ENCODE data around the gene HM13.

The HM13 gene

DNA sequence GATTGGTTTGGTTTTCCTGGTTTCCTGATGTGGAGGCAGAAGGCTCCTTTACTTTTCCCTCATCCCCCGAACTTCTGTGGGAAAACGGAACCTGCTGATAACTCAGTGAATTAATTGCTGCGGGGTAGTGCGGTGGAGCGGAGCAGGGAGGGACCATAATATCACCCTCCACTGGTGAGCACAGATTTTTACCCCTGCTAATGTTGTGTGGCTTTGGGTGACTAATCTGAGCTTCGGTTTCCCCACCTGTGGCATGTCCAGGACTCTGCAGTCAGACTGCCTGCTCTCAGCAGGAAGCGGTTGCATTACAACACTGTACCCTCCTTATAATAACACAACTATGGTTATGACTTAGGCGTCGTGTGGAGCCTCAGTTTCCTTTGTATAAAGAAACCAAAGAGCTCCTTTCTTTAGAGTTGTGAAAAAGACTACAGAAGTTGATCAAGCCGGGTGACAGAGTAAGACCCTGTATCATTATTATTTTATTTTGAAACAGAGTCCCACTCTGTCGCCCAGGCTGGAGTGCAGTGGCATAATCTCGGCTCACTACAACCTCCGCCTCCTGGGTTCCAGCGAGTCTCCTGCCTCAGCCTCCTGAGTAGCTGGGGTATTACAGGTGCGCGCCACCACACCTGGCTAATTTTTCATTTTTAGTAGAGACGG, 88.7 kb downstream of the HM13 start:
- TF ChIP-seq TAF1 (IDR thresholded peaks at IDR 0.05; ENCODE audit: low read depth) (no peak), ZBTB7A (IDR thresholded peaks at IDR 0.05; ENCODE audit: low read depth) (peak; percentile 59; the same call in 1 of the 2 replicates), EGR1 (IDR thresholded peaks at IDR 0.05) (no peak), EP300 (IDR thresholded peaks at IDR 0.05; ENCODE audit: borderline replicate concordance) (peak; percentile 83), TCF12 (IDR thresholded peaks at IDR 0.05; ENCODE audit: low read depth) (peak; percentile 88), NFIC (IDR thresholded peaks at IDR 0.05) (peak; percentile 41; the same call in 1 of the 2 replicates), TEAD4 (IDR thresholded peaks at IDR 0.05) (peak; percentile 69), FOXM1 (IDR thresholded peaks at IDR 0.05; ENCODE audit: borderline replicate concordance, low read depth) (peak; percentile 42; the same call in 1 of the 2 replicates), CEBPB (IDR thresholded peaks at IDR 0.05) (peak; percentile 90), YY1 (IDR thresholded peaks at IDR 0.05; ENCODE audit: low read depth) (no peak), CREB1 (IDR thresholded peaks at IDR 0.05; ENCODE audit: low read depth) (no peak), RAD21 (IDR thresholded peaks at IDR 0.05; ENCODE audit: low read depth) (peak; percentile 19; the same call in 1 of the 2 replicates)
- TF ChIP-seq, protein P1, sequence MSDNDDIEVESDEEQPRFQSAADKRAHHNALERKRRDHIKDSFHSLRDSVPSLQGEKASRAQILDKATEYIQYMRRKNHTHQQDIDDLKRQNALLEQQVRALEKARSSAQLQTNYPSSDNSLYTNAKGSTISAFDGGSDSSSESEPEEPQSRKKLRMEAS (IDR thresholded peaks at IDR 0.05): peak; percentile 55; the same call in 1 of the 2 replicates
- TF ChIP-seq, protein P2, sequence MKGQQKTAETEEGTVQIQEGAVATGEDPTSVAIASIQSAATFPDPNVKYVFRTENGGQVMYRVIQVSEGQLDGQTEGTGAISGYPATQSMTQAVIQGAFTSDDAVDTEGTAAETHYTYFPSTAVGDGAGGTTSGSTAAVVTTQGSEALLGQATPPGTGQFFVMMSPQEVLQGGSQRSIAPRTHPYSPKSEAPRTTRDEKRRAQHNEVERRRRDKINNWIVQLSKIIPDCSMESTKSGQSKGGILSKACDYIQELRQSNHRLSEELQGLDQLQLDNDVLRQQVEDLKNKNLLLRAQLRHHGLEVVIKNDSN (IDR thresholded peaks at IDR 0.05): 0 out of 2 replicates have a peak, but pooled peaks have one; percentile 19

DNA sequence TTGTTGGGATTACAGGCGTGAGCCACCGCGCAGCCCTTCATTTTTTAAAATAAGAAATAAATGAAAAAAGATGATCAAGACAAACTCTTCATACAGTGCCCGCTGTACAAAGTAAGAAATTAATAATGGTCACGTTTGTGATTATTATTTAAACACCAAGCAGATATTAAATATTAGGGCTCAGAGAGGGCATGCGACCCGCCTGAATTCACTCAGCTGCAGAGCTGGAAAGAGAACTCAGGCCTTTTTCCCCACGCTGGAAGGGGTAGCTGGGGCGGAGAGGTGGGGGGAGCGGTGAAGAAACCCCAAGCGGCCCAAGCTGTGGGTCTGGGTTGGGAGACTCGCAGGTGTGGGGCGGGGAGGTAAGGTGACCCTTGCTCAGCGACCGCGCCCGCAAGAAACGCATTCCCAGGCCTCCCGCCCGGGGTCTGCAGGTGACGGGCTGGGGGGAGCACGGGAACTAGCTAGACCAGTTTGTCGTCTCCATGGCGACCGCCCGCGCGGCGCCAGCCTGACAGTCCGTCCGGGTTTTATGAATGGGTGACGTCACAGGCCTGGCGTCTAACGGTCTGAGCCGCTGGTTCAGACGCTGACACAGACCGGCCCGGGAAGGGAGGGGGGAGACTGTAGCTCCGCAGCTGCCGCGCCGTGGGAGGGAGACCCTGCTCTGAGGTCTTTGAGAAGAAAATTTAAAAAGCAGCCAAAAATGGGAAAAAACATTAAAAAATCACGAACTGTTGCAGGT, 89.8 kb downstream of the HM13 start:
- peak; percentile 63; the same call in 1 of the 2 replicates for TF ChIP-seq YY1 (IDR thresholded peaks at IDR 0.05; ENCODE audit: low read depth)
- no peak; the same call in 1 of the 2 replicates for TF ChIP-seq RAD21 (IDR thresholded peaks at IDR 0.05; ENCODE audit: low read depth)
- peak; percentile 88 for TF ChIP-seq FOXM1 (IDR thresholded peaks at IDR 0.05; ENCODE audit: borderline replicate concordance, low read depth)
- TF ChIP-seq TAF1 (IDR thresholded peaks at IDR 0.05; ENCODE audit: low read depth): no peak
- peak; percentile 81 for TF ChIP-seq CREB1 (IDR thresholded peaks at IDR 0.05; ENCODE audit: low read depth)
- peak; percentile 99 for TF ChIP-seq ZBTB7A (IDR thresholded peaks at IDR 0.05; ENCODE audit: low read depth)
- TF ChIP-seq, protein P3, sequence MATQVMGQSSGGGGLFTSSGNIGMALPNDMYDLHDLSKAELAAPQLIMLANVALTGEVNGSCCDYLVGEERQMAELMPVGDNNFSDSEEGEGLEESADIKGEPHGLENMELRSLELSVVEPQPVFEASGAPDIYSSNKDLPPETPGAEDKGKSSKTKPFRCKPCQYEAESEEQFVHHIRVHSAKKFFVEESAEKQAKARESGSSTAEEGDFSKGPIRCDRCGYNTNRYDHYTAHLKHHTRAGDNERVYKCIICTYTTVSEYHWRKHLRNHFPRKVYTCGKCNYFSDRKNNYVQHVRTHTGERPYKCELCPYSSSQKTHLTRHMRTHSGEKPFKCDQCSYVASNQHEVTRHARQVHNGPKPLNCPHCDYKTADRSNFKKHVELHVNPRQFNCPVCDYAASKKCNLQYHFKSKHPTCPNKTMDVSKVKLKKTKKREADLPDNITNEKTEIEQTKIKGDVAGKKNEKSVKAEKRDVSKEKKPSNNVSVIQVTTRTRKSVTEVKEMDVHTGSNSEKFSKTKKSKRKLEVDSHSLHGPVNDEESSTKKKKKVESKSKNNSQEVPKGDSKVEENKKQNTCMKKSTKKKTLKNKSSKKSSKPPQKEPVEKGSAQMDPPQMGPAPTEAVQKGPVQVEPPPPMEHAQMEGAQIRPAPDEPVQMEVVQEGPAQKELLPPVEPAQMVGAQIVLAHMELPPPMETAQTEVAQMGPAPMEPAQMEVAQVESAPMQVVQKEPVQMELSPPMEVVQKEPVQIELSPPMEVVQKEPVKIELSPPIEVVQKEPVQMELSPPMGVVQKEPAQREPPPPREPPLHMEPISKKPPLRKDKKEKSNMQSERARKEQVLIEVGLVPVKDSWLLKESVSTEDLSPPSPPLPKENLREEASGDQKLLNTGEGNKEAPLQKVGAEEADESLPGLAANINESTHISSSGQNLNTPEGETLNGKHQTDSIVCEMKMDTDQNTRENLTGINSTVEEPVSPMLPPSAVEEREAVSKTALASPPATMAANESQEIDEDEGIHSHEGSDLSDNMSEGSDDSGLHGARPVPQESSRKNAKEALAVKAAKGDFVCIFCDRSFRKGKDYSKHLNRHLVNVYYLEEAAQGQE (IDR thresholded peaks at IDR 0.05; ENCODE audit: low read depth): no peak
- peak; percentile 89 for TF ChIP-seq TEAD4 (IDR thresholded peaks at IDR 0.05)
- peak; percentile 79 for TF ChIP-seq NFIC (IDR thresholded peaks at IDR 0.05)
- peak; percentile 98 for TF ChIP-seq TCF12 (IDR thresholded peaks at IDR 0.05; ENCODE audit: low read depth)
- TF ChIP-seq CEBPB (IDR thresholded peaks at IDR 0.05): peak; percentile 45; the same call in 1 of the 2 replicates
- TF ChIP-seq, protein P2 (IDR thresholded peaks at IDR 0.05): peak; percentile 24; the same call in 1 of the 2 replicates
- TF ChIP-seq EP300 (IDR thresholded peaks at IDR 0.05; ENCODE audit: borderline replicate concordance): peak; percentile 96
- TF ChIP-seq, protein P1 (IDR thresholded peaks at IDR 0.05): peak; percentile 71

DNA sequence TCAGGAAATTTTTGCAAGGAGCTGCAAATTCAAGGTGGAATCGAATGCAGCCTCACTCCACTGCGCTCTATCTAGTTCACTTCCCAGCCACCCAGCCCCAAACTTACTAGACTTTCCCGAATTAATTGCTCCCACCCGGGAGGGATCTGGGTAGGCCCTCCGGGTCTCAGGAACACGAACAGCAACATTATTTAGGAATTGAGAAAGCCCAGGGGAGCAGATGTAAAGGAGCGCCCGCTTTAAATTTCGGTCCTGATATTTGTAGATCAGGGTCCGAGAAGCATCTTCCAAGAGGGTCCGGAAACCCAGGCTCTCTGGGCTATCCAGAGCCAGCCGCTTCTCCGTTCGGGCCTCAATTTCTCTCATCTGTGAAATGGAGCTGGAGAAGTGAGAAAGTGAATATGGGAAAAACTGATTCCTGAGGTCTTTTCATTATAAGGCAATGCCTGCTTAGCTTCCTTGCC, 90.4 kb downstream of the HM13 start:
- TF ChIP-seq FOXM1 (IDR thresholded peaks at IDR 0.05; ENCODE audit: borderline replicate concordance, low read depth): no peak
- no peak for TF ChIP-seq TCF12 (IDR thresholded peaks at IDR 0.05; ENCODE audit: low read depth)
- TF ChIP-seq YY1 (IDR thresholded peaks at IDR 0.05; ENCODE audit: low read depth): no peak
- no peak for TF ChIP-seq TEAD4 (IDR thresholded peaks at IDR 0.05)
- TF ChIP-seq TAF1 (IDR thresholded peaks at IDR 0.05; ENCODE audit: low read depth): no peak
- TF ChIP-seq EGR1 (IDR thresholded peaks at IDR 0.05): no peak
- TF ChIP-seq CREB1 (IDR thresholded peaks at IDR 0.05; ENCODE audit: low read depth): no peak
- no peak for TF ChIP-seq CEBPB (IDR thresholded peaks at IDR 0.05)
- TF ChIP-seq, protein P1 (IDR thresholded peaks at IDR 0.05): no peak
- no peak for TF ChIP-seq NFIC (IDR thresholded peaks at IDR 0.05)
- TF ChIP-seq RAD21 (IDR thresholded peaks at IDR 0.05; ENCODE audit: low read depth): no peak
- TF ChIP-seq, protein P3 (IDR thresholded peaks at IDR 0.05; ENCODE audit: low read depth): no peak
- TF ChIP-seq EP300 (IDR thresholded peaks at IDR 0.05; ENCODE audit: borderline replicate concordance): no peak
- TF ChIP-seq ZBTB7A (IDR thresholded peaks at IDR 0.05; ENCODE audit: low read depth): no peak
- TF ChIP-seq, protein P2 (IDR thresholded peaks at IDR 0.05): no peak

Measured in Ishikawa (cell line).